ENCODE measurements around the gene LHFPL3. TPM values are rescaled to one million over a fixed set of nuclear protein-coding genes. Genes with fewer than 3 reads are reported as not detected.

LHFPL3 gene
- total RNA-seq, 2 experiments from 2014 or later = not detected

GRCh38 chr7:104823177-104823576 is 494.8 kb downstream of the LHFPL3 start:
- POLR2A ChIA-PET = interaction anchor here (1.4 kb wide), 1 partner anchor 23 kb away, joined by 3 read pairs; no protein-coding TSS in a partner anchor
- CTCF ChIA-PET (ENCODE audit: unreplicated experiment) = interaction anchor here (1.4 kb wide), 1 partner anchor 24 kb away, joined by 4 read pairs; no protein-coding TSS in a partner anchor

GRCh38 chr7:104825099-104825498 is 496.7 kb downstream of the LHFPL3 start:
- no peaks in the 10 kb centered on the region for H3K9me2 ChIP-seq (ENCODE audit: insufficient read depth, low read length)
- no peaks in the 10 kb centered on the region for H4K20me1 ChIP-seq (ENCODE audit: insufficient read depth, low read length)
- POLR2A ChIA-PET = no interaction called here
- CTCF ChIA-PET (ENCODE audit: unreplicated experiment) = no interaction called here
- TF ChIP-seq EZH2phosphoT487 (IDR thresholded peaks at IDR 0.05; ENCODE audit: borderline replicate concordance, low read depth, low read length) = no peak
- no peak for TF ChIP-seq CTCF (conservative IDR thresholded peaks at IDR 0.05; ENCODE audit: low read length)
- no peak overlapping the region for H2AFZ ChIP-seq (ENCODE audit: low read length)
- no peaks in the 10 kb centered on the region for H3K79me2 ChIP-seq (ENCODE audit: insufficient read depth, low read depth, low read length)
- no peaks in the 10 kb centered on the region for H3K4me1 ChIP-seq (ENCODE audit: insufficient read depth, low read length, poor library complexity, severe bottlenecking)
- intact Hi-C loops (cut with micrococcal nuclease; ENCODE audit: unreplicated experiment) = no loop called here
- no TSS peak for BruUV-seq (replicated peaks)
- H3K36me3 ChIP-seq (ENCODE audit: insufficient read depth, low read length) = no peaks in the 10 kb centered on the region
- H3K4me3 ChIP-seq (ENCODE audit: low read depth, low read length, poor library complexity, severe bottlenecking) = no peak overlapping the region
- H3K4me2 ChIP-seq (ENCODE audit: low read length) = no peak overlapping the region
- no peak for DNase-seq (ENCODE audit: low spot score)
- H3K9me3 ChIP-seq (ENCODE audit: low read length) = no peaks in the 10 kb centered on the region
- no peak overlapping the region for H3K27ac ChIP-seq (ENCODE audit: low read depth, low read length, poor library complexity, severe bottlenecking)

More at GRCh38 chr7:104823177-104823576, 494.8 kb downstream of the LHFPL3 start:
- H3K4me2 ChIP-seq (ENCODE audit: low read length) = no peak overlapping the region
- no peaks in the 10 kb centered on the region for H3K79me2 ChIP-seq (ENCODE audit: insufficient read depth, low read depth, low read length)
- no peak overlapping the region for H2AFZ ChIP-seq (ENCODE audit: low read length)
- TF ChIP-seq CTCF (conservative IDR thresholded peaks at IDR 0.05; ENCODE audit: low read length) (no peak), EZH2phosphoT487 (IDR thresholded peaks at IDR 0.05; ENCODE audit: borderline replicate concordance, low read depth, low read length) (no peak)
- H3K36me3 ChIP-seq (ENCODE audit: insufficient read depth, low read length) = no peaks in the 10 kb centered on the region
- no peaks in the 10 kb centered on the region for H4K20me1 ChIP-seq (ENCODE audit: insufficient read depth, low read length)
- no peaks in the 10 kb centered on the region for H3K9me2 ChIP-seq (ENCODE audit: insufficient read depth, low read length)
- no peak overlapping the region for H3K27ac ChIP-seq (ENCODE audit: low read depth, low read length, poor library complexity, severe bottlenecking)
- intact Hi-C loops (cut with micrococcal nuclease; ENCODE audit: unreplicated experiment) = no loop called here
- H3K4me1 ChIP-seq (ENCODE audit: insufficient read depth, low read length, poor library complexity, severe bottlenecking) = no peaks in the 10 kb centered on the region
- H3K4me3 ChIP-seq (ENCODE audit: low read depth, low read length, poor library complexity, severe bottlenecking) = no peak overlapping the region
- DNase-seq (ENCODE audit: low spot score) = no peak
- no peaks in the 10 kb centered on the region for H3K9me3 ChIP-seq (ENCODE audit: low read length)
- BruUV-seq (replicated peaks) = no TSS peak

- no peak overlapping the region for H2AFZ ChIP-seq (ENCODE audit: low read length)
- no peaks in the 10 kb centered on the region for H3K9me3 ChIP-seq (ENCODE audit: low read length)
- no peaks in the 10 kb centered on the region for H4K20me1 ChIP-seq (ENCODE audit: insufficient read depth, low read length)
- no peak overlapping the region for H3K27ac ChIP-seq (ENCODE audit: low read depth, low read length, poor library complexity, severe bottlenecking)
- CTCF ChIA-PET (ENCODE audit: unreplicated experiment) = no interaction called here
- intact Hi-C loops (cut with micrococcal nuclease; ENCODE audit: unreplicated experiment) = no loop called here
- H3K4me2 ChIP-seq (ENCODE audit: low read length) = no peak overlapping the region
- no peaks in the 10 kb centered on the region for H3K4me1 ChIP-seq (ENCODE audit: insufficient read depth, low read length, poor library complexity, severe bottlenecking)
- no peaks in the 10 kb centered on the region for H3K79me2 ChIP-seq (ENCODE audit: insufficient read depth, low read depth, low read length)
- no peaks in the 10 kb centered on the region for H3K36me3 ChIP-seq (ENCODE audit: insufficient read depth, low read length)
- no peaks in the 10 kb centered on the region for H3K9me2 ChIP-seq (ENCODE audit: insufficient read depth, low read length)
- no peak for DNase-seq (ENCODE audit: low spot score)
- H3K4me3 ChIP-seq (ENCODE audit: low read depth, low read length, poor library complexity, severe bottlenecking) = no peak overlapping the region
- POLR2A ChIA-PET = interaction anchor here (0.6 kb wide), 1 partner anchor 80 kb away, joined by 3 read pairs; no protein-coding TSS in a partner anchor
- no TSS peak for BruUV-seq (replicated peaks)
- no peak for TF ChIP-seq CTCF (conservative IDR thresholded peaks at IDR 0.05; ENCODE audit: low read length)
- TF ChIP-seq EZH2phosphoT487 (IDR thresholded peaks at IDR 0.05; ENCODE audit: borderline replicate concordance, low read depth, low read length) = no peak
Measured at GRCh38 chr7:104826135-104826534, 497.7 kb downstream of the LHFPL3 start.

Data from OCI-LY7 (cell line).